MM.1S (cell line): ENCODE data around the gene ULBP1.

Experiments used
- CTCF ChIP-seq: fragments of 300-600 bp; sonication (generic); IDR thresholded peaks from 2 replicates; pipeline ENCODE4 v1.5.1; 2016; ENCODE audit warnings: antibody characterized with exemption, low read length, mixed read lengths
- EZH2 ChIP-seq: fragments of 300-600 bp; sonication (generic); optimal IDR thresholded peaks from 2 replicates; pipeline ENCODE3; 2017; ENCODE audit warnings: low read depth, mild to moderate bottlenecking, antibody characterized with exemption, low read length, mixed read lengths
- EZH2phosphoT487 ChIP-seq: fragments of 300-600 bp; sonication (generic); IDR thresholded peaks from 2 replicates; pipeline ENCODE4 v1.6.1; 2018; ENCODE audit warnings: antibody characterized with exemption, low read length

DNA sequence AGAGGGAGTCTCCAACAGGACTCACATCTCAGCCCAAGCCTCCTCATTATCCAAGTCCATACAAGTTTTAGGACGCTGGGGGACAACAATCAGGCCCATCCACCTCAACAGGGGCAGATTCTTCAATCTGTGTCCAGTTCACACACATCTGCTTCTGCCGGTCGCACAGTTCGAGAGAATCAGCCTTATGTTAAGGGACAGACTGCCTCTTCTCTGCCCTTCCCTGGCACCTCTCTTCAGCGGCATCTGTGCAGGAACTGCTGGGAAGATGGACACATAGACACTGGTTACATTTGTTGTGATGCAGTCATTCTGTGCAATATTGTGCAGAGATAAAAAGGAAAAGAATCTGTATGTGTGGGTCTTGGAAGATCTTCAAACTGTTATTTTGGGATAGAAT is 21.0 kb downstream of the ULBP1 start:
- TF ChIP-seq CTCF (no peak), EZH2 (no peak), EZH2phosphoT487 (no peak)
